Bronchial epithelial cell (primary cell): ENCODE measurements around the gene CHST12. TPM values are rescaled to one million over a fixed set of nuclear protein-coding genes. Genes with fewer than 3 reads are reported as not detected.
"Not testable (repeated sequence)": the region's sequence is repeated elsewhere in the genome, so short reads cannot be mapped to it uniquely, and the experiment has no call there.

Source experiments
- DNase-seq: peaks from one replicate; pipeline ENCODE4 v3.0.0-alpha.2; 2010; ENCODE audit warnings: low read depth
- FAIRE-seq: peaks from 2 replicates; lab custom pipeline; 2011; peaks lifted over from hg19 to GRCh38; lab: Jason Lieb, UNC
- H3K27me3 ChIP-seq: 2 replicates; pipeline ENCODE4 v1.5.1; 2011; ENCODE audit warnings: low read length; ENCODE audit not compliant: control insufficient read depth, insufficient read depth
- H3K36me3 ChIP-seq: 2 replicates; pipeline ENCODE4 v1.5.1; 2011; ENCODE audit warnings: low read length; ENCODE audit not compliant: control insufficient read depth, insufficient read depth
- H3K4me3 ChIP-seq: 2 replicates; pipeline ENCODE4 v1.5.1; 2011; ENCODE audit warnings: mild to moderate bottlenecking, low read depth, low read length, control low read depth
- total RNA-seq: library from RNA; depleted of rRNA; stranded (reverse); fragments of >200 nt; gene quantifications from 2 replicates; pipeline ENCODE4 v1.2.1, GENCODE V29; 2014
- TF ChIP-seq, protein P1 (sequence below): IDR thresholded peaks from 2 replicates; pipeline ENCODE4 v1.5.1; 2011; ENCODE audit warnings: mild to moderate bottlenecking, moderate library complexity, low read length, control low read depth, inconsistent platforms; ENCODE audit not compliant: insufficient read depth, severe bottlenecking

The CHST12 gene
- total RNA-seq, 1 donor from 2014 or later: 0.79 TPM

DNA sequence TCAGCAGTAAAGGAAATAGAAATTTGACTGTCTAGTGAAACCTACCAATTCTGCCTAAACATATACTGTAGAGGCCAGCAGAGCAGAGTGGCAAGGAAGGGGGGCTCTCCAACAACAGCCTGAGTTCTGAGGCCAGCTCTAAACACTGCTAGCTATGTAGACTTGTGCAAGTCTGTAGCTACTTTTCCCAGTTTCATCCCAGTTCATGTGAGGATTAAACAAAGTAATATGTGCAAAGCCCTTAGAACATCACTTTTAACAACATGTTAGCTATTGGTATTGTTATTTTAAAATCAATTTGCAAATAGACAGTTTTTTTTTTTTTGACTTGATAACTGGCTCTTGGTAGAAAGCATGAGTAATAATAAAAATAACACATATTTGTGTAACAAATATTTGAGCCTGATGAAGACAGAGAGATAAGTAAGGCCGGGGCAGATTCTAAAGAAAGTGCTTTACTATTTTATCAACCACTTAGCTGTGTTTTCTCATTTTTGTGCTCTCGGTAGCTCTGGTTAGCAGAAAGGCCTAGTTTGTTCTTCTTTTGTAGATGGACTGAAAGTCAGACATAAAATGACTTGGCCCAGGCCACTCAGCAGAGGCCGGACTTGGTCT is 9.3 kb downstream of the CHST12 start:
- no peaks in the 10 kb centered on the region for H3K36me3 ChIP-seq
- TF ChIP-seq, protein P1, sequence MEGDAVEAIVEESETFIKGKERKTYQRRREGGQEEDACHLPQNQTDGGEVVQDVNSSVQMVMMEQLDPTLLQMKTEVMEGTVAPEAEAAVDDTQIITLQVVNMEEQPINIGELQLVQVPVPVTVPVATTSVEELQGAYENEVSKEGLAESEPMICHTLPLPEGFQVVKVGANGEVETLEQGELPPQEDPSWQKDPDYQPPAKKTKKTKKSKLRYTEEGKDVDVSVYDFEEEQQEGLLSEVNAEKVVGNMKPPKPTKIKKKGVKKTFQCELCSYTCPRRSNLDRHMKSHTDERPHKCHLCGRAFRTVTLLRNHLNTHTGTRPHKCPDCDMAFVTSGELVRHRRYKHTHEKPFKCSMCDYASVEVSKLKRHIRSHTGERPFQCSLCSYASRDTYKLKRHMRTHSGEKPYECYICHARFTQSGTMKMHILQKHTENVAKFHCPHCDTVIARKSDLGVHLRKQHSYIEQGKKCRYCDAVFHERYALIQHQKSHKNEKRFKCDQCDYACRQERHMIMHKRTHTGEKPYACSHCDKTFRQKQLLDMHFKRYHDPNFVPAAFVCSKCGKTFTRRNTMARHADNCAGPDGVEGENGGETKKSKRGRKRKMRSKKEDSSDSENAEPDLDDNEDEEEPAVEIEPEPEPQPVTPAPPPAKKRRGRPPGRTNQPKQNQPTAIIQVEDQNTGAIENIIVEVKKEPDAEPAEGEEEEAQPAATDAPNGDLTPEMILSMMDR: no peak
- H3K4me3 ChIP-seq: no peak overlapping the region
- H3K27me3 ChIP-seq: no peaks in the 10 kb centered on the region
- FAIRE-seq: no peak
- DNase-seq: no peak

DNA sequence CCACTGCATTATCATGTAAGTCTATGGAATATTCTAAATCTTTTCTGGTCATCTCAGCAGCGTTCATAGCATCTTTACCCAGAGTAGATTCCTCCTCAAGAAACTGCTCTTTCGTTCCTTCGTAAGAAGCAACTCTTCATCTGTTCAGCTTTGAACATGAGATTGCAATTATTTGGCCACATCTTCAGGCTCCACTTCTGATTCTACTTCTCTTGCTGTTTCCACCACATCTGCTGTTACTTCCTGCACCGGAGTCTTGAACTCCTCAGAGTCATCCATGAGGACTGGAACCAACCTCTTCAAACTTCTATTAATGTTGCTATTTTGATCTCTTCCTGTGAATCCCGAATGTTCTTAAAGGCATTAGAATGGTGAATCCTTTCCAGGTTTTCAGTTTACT is 12.7 kb downstream of the CHST12 start:
- no peaks in the 10 kb centered on the region for H3K36me3 ChIP-seq
- TF ChIP-seq, protein P1: no peak
- H3K27me3 ChIP-seq: no peaks in the 10 kb centered on the region
- no peak overlapping the region for H3K4me3 ChIP-seq
- FAIRE-seq (no peak), DNase-seq (no peak)

DNA sequence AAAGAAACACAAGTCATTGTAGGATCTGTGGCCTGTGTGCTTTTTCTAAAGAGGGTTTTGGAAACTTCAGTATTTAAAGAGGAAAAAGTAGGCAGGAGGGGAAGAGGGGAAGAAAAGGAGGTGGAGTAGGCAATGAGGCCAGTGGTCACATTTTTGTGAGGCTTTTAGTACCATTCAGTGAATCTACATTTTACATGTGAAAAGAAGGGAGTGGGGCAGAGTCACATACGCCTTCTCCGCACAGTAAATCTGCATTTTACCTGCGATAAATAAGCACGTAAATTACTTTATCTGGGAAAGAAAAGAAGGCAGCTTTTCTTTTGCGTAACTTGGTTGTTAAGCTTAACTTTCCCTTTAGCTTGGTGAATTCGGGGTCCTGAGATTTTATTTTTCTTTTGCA is 13.2 kb downstream of the CHST12 start:
- no peaks in the 10 kb centered on the region for H3K27me3 ChIP-seq
- DNase-seq (no peak), FAIRE-seq (no peak)
- no peak overlapping the region for H3K4me3 ChIP-seq
- H3K36me3 ChIP-seq: no peaks in the 10 kb centered on the region
- TF ChIP-seq, protein P1: no peak

DNA sequence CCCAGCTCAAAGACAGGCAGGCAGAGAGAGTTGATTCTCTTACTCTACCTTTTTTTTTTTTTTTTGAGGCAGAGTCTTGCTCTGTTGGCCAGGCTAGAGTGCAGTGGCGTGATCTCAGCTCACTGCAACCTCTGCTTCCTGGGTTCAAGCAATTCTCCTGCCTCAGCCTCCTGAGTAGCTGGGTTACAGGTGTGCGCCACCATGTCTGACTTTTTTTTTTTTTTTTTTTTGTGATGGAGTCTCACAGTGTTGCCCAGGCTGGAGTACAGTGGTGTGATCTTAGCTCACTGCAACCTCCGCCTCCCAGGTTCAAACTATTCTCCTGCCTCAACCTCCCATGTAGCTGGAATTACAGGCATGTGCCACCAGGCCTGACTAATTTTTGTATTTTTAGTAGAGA is 13.8 kb downstream of the CHST12 start:
- FAIRE-seq, H3K27me3 ChIP-seq, H3K36me3 ChIP-seq, DNase-seq, H3K4me3 ChIP-seq: not testable (repeated sequence)

DNA sequence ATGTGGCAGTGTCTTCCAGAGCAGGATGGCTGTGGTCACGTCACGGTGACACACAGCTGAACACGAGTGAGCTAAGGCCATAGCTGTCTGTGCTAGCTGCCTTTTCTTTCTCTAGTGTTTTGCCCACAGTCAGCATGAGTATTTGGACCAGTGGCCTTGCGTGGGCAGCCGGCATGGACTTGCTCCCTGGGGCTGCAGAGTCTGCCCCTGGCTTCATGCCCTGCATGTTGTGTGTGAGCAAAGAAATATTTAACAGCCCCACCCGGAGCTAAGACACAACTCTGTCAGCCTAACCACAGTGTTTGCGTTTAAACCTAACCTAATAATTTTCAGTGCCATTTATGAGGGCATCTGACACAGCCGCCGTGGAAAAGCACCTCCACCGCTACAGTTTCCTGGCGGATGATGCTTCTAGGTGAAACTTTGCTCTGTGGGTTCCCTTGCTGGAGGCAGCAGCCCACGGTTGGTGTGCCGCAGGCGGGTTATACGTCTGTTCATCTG is 14.6 kb downstream of the CHST12 start:
- Histone ChIP-seq H3K27me3 (no peaks in the 10 kb centered on the region), H3K36me3 (no peaks in the 10 kb centered on the region), H3K4me3 (no peak overlapping the region)
- DNase-seq (no peak), FAIRE-seq (no peak)
- TF ChIP-seq, protein P1: no peak

DNA sequence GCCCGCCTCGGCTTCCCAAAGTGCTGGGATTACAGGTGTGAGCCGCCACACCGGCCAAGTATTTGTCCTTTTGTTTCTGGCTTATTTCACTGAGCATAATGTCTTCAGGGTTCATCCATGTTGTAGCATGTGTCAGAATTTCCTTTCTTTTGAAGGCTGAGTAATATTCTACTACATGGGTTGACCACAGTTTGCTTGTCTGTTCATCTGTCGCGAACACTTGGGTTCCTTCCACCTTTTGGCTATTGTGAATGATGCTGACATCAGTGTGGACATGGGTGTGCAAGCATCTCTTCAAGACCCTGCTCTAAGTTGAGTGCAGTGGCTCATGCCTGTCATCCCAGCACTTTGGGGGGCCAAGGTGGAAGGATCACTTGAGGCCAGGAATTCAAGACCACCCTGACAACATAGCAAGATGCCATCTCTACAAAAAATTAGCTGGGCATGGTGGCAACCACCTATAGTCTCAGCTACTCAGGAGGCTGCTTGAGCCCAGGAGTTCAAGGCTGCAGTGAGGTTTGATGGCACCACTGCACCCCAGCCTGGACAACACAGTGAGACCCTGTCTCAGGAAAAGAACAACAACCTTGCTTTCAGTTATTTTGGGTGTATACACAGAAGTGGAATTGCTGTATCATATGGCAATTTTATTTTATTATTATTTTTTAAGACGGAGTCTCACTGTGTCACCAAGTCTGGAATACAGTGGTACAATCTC is 17.0 kb downstream of the CHST12 start:
- TF ChIP-seq, protein P1: no peak
- FAIRE-seq: no peak
- H3K27me3 ChIP-seq: no peaks in the 10 kb centered on the region
- no peak overlapping the region for H3K4me3 ChIP-seq
- H3K36me3 ChIP-seq: no peaks in the 10 kb centered on the region
- DNase-seq: no peak
